HG03575 (cell line): ENCODE measurements around the gene ZNF138.
"Not testable (repeated sequence)": the region's sequence is repeated elsewhere in the genome, so short reads cannot be mapped to it uniquely, and the experiment has no call there.

ENCODE experiments used
- ATAC-seq: cut with Tn5 transposase; IDR thresholded peaks from one replicate; pipeline ENCODE4 v1.9.1; 2021; ENCODE audit not compliant: unreplicated experiment, insufficient number of reproducible peaks, low FRiP score; ENCODE audit errors: extremely low read depth

The ZNF138 gene

DNA sequence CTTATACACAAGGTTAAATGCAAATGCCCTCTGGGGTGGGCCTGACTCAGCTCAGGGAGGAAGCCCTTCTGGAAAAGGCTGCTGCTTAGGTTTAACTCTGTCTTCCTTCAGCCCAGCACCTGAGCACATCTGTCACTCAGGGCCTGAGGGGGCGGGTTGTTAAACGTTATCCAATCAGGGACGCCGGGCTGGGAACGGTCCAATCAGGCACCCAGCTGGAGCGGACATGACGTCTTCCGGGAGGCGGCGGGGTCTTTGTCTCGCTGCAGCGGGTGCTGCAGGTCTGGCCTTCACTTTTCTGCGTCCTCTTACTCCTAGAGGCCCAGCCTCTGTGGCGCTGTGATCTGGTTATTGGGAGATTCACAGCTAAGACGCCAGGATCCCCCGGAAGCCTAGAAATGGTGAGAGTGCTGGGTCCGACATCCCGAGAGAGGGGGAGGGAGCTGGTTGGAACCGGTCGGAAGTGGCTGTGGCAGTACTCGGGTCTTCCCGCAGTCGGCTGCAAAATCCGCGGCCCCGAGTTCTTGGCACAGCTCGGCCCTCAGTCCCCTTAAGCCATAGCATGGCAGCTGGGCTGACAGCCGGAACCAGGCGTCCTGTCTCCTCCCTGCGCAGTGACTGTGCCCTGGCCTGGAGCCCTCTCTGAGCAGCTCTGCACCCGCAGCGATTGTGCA, at the start of gene ZNF138:
Gene ZNF138 (plus strand): TSS at position 258 of the 674 bp plus-strand sequence. CDS start 141 bp downstream, at position 399.
- peak; percentile 96 for ATAC-seq

GRCh38 chr7:64744680-64745079, 49.5 kb upstream of the ZNF138 start:
- ATAC-seq, result no peak

DNA sequence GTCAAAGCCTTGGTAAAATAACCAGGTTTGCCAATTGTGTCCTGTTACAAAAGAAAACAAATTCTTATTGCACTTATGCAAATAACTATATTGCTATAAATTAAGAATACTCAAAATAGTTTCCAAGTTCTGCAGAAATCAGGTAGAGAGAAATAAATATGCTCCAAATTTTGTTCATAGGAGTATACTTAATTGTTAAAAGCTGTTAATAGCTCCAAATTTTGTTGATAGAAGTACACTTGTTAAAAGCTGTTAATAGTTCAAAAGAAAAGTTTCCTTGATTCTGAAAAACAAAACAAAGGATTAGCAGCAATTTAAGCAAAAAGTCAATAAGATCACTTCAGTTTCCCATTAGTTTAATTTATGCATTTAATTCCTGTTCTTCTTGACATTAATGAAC, 46.4 kb upstream of the ZNF138 start:
- no peak for ATAC-seq

DNA sequence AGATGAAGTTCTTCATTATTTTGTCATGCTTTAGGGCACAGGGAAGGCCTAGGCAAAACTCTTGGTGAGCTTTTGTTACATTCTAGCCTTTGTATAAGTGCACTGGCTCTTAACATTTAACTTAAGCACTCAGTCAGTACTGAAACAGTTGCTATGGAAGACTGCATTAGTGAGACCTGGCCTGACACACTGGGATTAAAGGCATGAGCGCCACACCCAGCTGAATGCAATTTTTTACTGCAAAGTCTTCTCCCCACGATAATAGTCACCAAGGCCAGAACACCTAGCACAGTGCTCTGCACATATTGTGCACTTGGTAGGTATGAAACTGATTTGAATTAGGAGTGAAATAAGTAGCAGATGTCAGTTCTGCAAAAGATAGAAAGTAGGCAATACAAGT, 41.2 kb upstream of the ZNF138 start:
- no peak for ATAC-seq

DNA sequence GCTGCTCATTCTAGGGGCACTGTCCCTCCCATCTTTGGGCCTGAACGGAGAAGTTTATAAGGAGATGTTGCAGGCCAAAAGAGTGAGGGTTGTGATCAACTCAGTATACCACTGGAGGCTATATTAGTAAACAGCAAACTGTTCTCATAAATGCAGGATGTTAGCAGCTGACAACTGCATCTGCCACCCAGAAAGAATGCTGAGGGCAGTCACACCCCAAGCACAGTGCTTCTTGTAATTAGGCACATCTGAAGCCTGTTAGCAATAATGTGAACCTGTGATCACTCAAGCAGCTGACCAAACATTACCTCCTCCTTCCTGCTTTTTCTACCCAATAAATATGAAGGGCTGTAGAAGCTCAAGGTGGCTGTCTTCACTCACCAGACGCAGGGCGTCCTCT, 38.4 kb upstream of the ZNF138 start:
- ATAC-seq, result no peak

GRCh38 chr7:64758151-64758550, 36.1 kb upstream of the ZNF138 start:
- no peak for ATAC-seq

- no peak for ATAC-seq
Observed at GRCh38 chr7:64768824-64769223, 25.4 kb upstream of the ZNF138 start.

DNA sequence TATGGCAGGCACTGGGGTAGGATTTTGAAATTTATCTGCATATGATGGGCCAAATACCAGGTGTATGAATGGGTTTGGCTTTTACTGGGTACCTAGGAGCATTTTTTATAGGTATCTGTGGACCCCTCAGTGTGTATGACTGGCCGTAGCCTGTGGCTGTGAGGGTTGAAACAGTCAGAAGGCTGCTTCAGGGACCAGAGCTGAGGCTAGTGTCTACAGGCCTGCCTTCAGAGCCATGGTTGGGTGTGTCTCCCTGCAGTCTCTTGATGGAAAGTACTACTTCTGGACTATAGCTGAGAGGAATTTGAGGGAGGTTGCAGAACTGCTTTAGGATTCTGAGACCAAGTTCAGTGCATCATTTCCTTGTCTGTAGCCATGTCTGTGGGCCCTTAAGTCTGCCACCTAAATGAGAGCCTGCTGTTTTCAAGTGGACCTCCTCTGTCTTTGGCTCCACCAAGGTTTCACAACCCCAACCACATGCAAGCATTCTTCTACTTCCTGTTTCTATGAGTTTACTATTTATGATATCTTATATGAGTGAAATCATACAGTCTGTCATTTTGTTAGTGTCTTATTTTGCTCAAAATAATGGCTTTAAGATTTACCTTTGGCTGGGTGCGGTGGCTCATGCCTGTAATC, 19.9 kb upstream of the ZNF138 start:
- ATAC-seq, result no peak

- no peak for ATAC-seq
Observed at GRCh38 chr7:64775289-64775688, 18.9 kb upstream of the ZNF138 start.

DNA sequence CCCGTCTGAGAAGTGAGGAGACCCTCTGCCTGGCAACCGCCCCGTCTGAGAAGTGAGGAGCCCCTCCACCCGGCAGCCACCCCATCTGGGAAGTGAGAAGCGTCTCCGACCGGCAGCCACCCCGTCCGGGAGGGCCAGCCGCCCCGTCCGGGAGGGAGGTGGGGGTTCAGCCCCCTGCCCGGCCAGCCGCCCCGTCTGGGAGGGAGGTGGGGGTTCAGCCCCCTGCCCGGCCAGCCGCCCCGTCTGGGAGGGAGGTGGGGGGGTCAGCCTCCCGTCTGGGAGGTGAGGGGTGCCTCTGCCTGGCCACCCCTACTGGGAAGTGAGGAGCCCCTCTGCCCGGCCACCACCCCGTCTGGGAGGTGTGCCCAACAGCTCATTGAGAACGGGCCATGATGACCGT, 9.4 kb upstream of the ZNF138 start:
- not testable (repeated sequence) for ATAC-seq

DNA sequence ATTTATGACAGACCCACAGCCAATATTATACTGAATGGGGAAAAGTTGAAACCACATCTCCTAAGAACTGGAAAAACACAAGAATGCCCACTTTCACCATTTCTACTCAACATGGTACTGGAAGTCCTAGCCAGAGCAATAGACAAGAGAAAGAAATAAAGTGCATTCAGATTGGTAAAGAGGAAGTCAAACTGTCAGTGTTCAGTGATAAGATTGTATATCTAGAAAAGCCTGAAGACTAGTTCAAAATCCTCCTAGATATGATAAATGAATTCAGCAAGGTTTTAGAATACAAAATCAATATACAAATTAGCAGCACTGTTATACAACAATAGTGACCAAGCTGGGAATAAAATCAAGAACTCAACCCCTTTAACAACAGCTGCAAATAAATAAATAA, 6.9 kb upstream of the ZNF138 start:
- ATAC-seq, result no peak

DNA sequence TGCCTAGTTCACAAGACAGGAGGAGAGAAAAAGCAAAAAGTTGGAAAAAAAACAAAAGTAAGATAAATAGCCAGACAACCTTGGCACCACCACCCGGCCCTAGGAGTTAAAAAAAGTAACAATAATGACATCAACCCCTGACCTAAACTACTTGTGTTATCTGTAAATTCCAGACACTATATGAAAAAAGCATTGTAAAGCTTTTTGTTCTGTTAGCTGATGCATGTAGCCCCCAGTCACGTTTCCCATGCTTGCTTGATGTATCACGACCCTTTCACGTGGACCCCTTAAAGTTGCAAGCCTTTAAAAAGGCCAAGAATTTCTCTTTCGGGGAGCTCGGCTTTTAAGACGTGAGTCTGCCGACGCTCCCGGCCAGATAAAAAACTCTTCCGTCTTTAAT, 5.0 kb upstream of the ZNF138 start:
- ATAC-seq, result not testable (repeated sequence)

DNA sequence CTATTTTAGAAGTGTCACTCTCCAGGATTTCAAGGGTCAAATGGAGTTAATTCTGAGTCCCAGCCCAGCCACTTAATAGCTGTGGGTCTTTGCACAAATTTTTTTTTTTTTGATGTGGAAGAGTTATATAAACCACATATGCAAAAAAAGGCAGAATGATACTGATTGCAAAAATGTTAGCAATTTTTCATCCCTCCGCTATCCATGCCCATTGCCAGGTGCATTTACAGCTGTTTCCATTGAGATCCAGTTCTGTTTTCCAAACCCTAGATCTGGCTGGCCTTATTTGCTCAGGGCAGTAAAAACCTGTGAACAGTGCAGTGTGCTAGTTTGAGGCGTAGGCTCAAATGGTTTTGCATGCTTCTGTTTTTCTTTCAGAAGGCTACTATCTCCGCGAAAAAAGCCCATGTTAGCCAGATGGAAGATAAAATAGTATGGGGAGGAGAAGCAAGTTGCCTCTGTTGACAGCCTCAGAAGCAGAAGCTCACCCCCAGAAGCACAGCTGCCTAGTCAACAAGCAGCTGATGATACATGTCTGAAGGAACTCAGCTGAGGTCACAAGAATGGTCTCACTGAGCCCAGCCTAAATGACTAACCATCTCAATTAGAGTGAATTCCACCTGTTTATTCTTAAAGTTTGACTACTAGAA, 997 bp upstream of the ZNF138 start:
- ATAC-seq, result no peak

GRCh38 chr7:64795176-64795575, 948 bp downstream of the ZNF138 start:
- ATAC-seq, result no peak

- not testable (repeated sequence) for ATAC-seq
Observed at GRCh38 chr7:64799169-64799568, 4.9 kb downstream of the ZNF138 start.

GRCh38 chr7:64802699-64803098, 8.5 kb downstream of the ZNF138 start:
- ATAC-seq, result no peak

DNA sequence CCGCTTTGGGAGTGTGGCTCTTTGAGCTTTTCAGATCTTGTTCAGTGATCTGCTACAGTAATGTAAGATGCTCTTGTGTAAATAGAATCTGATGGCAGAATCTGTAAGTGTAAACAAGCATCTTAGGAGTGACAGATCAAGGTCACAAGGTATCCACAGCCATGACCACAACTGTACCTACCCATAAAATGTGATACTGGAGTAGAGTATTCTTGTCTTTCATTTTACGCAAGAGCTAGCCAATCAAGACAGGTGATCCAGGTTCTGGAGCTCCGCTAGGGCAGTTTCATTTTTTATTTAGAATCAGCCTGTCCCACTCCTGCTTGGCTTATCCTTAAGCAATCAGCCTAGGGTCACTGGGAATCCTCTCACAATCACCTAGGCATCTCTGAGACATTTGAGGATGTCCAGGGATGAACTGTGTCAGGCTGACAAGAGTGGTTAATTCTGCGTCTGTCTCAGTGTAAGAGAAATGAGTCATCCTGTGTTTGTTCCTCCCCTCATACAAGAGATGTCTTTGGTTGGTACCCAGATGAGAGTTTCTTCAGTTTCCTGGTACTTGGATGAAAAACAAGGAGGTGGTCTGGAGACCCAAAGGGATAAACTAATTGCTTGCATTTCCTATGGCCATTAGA, 13.6 kb downstream of the ZNF138 start:
- ATAC-seq, result no peak

- no peak for ATAC-seq
Observed at GRCh38 chr7:64811767-64812166, 17.5 kb downstream of the ZNF138 start.

DNA sequence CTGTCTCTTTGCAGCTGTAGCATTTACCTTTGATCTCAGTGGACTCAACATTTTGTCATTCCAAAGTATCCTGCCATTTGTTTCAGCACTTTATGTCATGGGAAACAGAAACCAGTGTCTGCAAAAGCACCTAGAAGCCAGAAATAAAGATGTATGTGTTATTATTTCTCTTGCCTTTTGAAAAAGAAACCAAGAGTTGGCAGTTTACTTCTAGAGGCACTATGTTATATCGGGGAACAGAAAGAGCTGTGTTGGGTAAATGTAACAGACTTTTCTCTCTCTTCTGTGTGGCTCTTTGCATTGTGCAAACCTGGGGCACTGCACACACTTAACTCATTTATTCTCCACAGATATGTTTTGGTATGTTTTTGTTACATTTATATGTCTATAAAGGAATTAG, 36.7 kb downstream of the ZNF138 start:
- no peak for ATAC-seq

DNA sequence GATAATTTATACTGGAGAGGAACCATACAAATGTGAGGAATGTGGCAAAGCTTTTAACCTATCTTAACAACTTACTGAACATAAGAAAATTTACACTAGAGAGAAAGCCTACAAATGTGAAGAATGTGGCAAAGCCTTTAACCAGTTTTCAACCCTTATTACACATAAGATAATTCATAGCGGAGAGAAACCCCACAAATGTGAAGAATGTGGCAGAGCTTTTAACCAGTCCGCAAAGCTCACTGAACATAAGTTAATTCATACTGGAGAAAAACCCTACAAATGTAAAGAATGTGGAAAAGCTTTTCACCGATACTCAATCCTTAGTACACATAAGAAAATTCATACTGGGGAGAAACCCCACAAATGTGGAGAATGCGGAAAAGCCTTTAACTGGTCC, 37.9 kb downstream of the ZNF138 start:
- no peak for ATAC-seq
